GM21390 (cell line): ENCODE results near the gene PEPD.

ENCODE experiments used
- ATAC-seq: cut with Tn5 transposase; IDR thresholded peaks from one replicate; pipeline ENCODE4 v1.9.1; 2021; ENCODE audit not compliant: unreplicated experiment

Gene PEPD

GRCh38 chr19:33512580-33513137 lies 8.9 kb downstream of the PEPD start:
- ATAC-seq: no peak

- ATAC-seq: no peak
These were observed 9.6 kb downstream of the PEPD start for GRCh38 chr19:33512021-33512420.

GRCh38 chr19:33511346-33511745 lies 10.2 kb downstream of the PEPD start:
- ATAC-seq: no peak

GRCh38 chr19:33510462-33511194 lies 11.0 kb downstream of the PEPD start:
- ATAC-seq: no peak

- no peak for ATAC-seq
These were observed 11.8 kb downstream of the PEPD start for GRCh38 chr19:33509774-33510173.

GRCh38 chr19:33508941-33509614 lies 12.5 kb downstream of the PEPD start:
- ATAC-seq: no peak

- ATAC-seq: no peak
These were observed 13.2 kb downstream of the PEPD start for GRCh38 chr19:33508431-33508830.

- no peak for ATAC-seq
These were observed 13.6 kb downstream of the PEPD start for GRCh38 chr19:33508009-33508408.

GRCh38 chr19:33507021-33507956 lies 14.3 kb downstream of the PEPD start:
- ATAC-seq: no peak

- no peak for ATAC-seq
These were observed 15.1 kb downstream of the PEPD start for GRCh38 chr19:33506498-33506897.

- no peak for ATAC-seq
These were observed 15.8 kb downstream of the PEPD start for GRCh38 chr19:33505823-33506222.

- ATAC-seq: no peak
These were observed 16.4 kb downstream of the PEPD start for GRCh38 chr19:33505148-33505547.

GRCh38 chr19:33504058-33504444 lies 17.5 kb downstream of the PEPD start:
- no peak for ATAC-seq

- ATAC-seq: no peak
These were observed 18.0 kb downstream of the PEPD start for GRCh38 chr19:33503433-33504057.

GRCh38 chr19:33503030-33503429 lies 18.6 kb downstream of the PEPD start:
- ATAC-seq: no peak

- ATAC-seq: no peak
These were observed 19.1 kb downstream of the PEPD start for GRCh38 chr19:33502521-33502920.

- no peak for ATAC-seq
These were observed 19.8 kb downstream of the PEPD start for GRCh38 chr19:33501693-33502356.

- no peak for ATAC-seq
These were observed 20.6 kb downstream of the PEPD start for GRCh38 chr19:33500991-33501390.

GRCh38 chr19:33500586-33500985 lies 21.0 kb downstream of the PEPD start:
- ATAC-seq: no peak
